CD4-positive, alpha-beta T cell (primary cell): ENCODE data around the gene GGA2. TPM values are rescaled to one million over a fixed set of nuclear protein-coding genes. Genes with fewer than 3 reads are reported as not detected.

ENCODE experiments used
- ATAC-seq: fragments of 200-7000 bp; cut with Tn5 transposase; one replicate; pipeline ENCODE4 v1.10.0; 2022; ENCODE audit warnings: mild to moderate bottlenecking; ENCODE audit not compliant: poor library complexity
- CTCF ChIA-PET: fragments of 350-600 bp; sonication (Branson Sonifier 250); formaldehyde crosslinking; loops from one replicate; lab custom pipeline; 2021; ENCODE audit warnings: antibody characterized with exemption, inconsistent platforms; lab: Charles Lee
- POLR2A ChIA-PET: fragments of 350-600 bp; sonication (Branson Sonifier 250); formaldehyde crosslinking; loops from one replicate; lab custom pipeline; 2021; ENCODE audit warnings: antibody characterized with exemption, inconsistent platforms; lab: Charles Lee
- DNase-seq, 14 experiments: peaks; one replicate each; pipeline ENCODE4 v3.0.0-alpha.2; 2013 to 2020; ENCODE audit warnings: mixed read lengths in 2 of 14
- H3K27ac ChIP-seq, 2 donors: one replicate each; pipeline versions ENCODE4 v1.5.1 to v1.7.0; 2013; ENCODE audit warnings: low read length in 2 of 2, low read depth in 1 of 2, mild to moderate bottlenecking in 1 of 2
- H3K27me3 ChIP-seq, 2 experiments: 1 replicate in 1 of 2; 2 replicates in 1 of 2; pipeline versions ENCODE4 v1.6.1 to v1.7.0; 2013; ENCODE audit warnings: low read length in 2 of 2, control low read depth in 1 of 2, mild to moderate bottlenecking in 1 of 2, moderate library complexity in 1 of 2; ENCODE audit not compliant: insufficient read depth in 2 of 2, control insufficient read depth in 1 of 2
- H3K36me3 ChIP-seq: one replicate; pipeline ENCODE4 v1.6.1; 2013; ENCODE audit warnings: low read length, control low read depth; ENCODE audit not compliant: insufficient read depth
- H3K4me1 ChIP-seq: one replicate; pipeline ENCODE4 v1.6.1; 2013; ENCODE audit warnings: low read length, control low read depth; ENCODE audit not compliant: insufficient read depth
- H3K4me3 ChIP-seq: one replicate; pipeline ENCODE4 v1.5.1; 2013; ENCODE audit warnings: mild to moderate bottlenecking, low read length, moderate library complexity
- H3K9me3 ChIP-seq, 2 experiments: 1 replicate in 1 of 2; 2 replicates in 1 of 2; pipeline versions ENCODE4 v1.6.1 to v1.7.0; 2013; ENCODE audit warnings: low read length in 2 of 2, mild to moderate bottlenecking in 2 of 2, control low read depth in 1 of 2, moderate library complexity in 1 of 2; ENCODE audit not compliant: control insufficient read depth in 1 of 2, insufficient read depth in 1 of 2
- H3K27ac Mint-ChIP-seq: one replicate; pipeline ENCODE4 v1.8.0; 2020; ENCODE audit warnings: mixed read lengths
- H3K27me3 Mint-ChIP-seq: one replicate; pipeline ENCODE4 v1.8.0; 2021; ENCODE audit warnings: mixed read lengths
- H3K36me3 Mint-ChIP-seq: one replicate; pipeline ENCODE4 v1.8.0; 2021; ENCODE audit warnings: low read depth, mixed read lengths
- H3K4me1 Mint-ChIP-seq: one replicate; pipeline ENCODE4 v1.8.0; 2021; ENCODE audit warnings: low read depth, mixed read lengths
- H3K4me3 Mint-ChIP-seq: one replicate; pipeline ENCODE4 v1.8.0; 2020; ENCODE audit warnings: mild to moderate bottlenecking, mixed read lengths
- H3K9me3 Mint-ChIP-seq: one replicate; pipeline ENCODE4 v1.8.0; 2020; ENCODE audit warnings: mixed read lengths
- CTCF ChIP-seq: fragments of 200-600 bp; IDR thresholded peaks from one replicate; pipeline ENCODE4 v1.8.0; 2022; ENCODE audit warnings: antibody characterized with exemption, mild to moderate bottlenecking
- intact Hi-C, 2 experiments: fragments of 100-400 bp; cut with DNase I in 1 of 2; cut with micrococcal nuclease in 1 of 2; formaldehyde crosslinking; loops; one replicate each; pipeline versions ENCODE4 v1.15.1 to v1.9.0; 2023 to 2025; cut with DNase I, micrococcal nuclease
- total RNA-seq, 174 experiments: library from RNA in 2 of 174; stranded (reverse) in 2 of 174; gene quantifications; one replicate each; pipeline ENCODE4 v1.2.3 and lab custom pipeline; 2021 to 2026

Gene GGA2
- total RNA-seq, 2 experiments from 2014 or later = 96.5 to 96.9 TPM

- ATAC-seq (no peak), DNase-seq (no peak)
- no peaks in the 10 kb centered on the region for H3K27me3 ChIP-seq
- H3K4me1 ChIP-seq = peaks cover 32% of the 10 kb centered on the region
- H3K36me3 ChIP-seq = peaks cover 3% of the 10 kb centered on the region
- ChIA-PET CTCF (no interaction called here), POLR2A (no interaction called here)
- no peaks in the 10 kb centered on the region for H3K27me3 Mint-ChIP-seq
- H3K4me3 Mint-ChIP-seq = no peak overlapping the region
- no peak overlapping the region for H3K27ac ChIP-seq
- peaks cover 26% of the 10 kb centered on the region for H3K4me1 Mint-ChIP-seq
- H3K9me3 ChIP-seq = no peaks in the 10 kb centered on the region
- no peaks in the 10 kb centered on the region for H3K9me3 Mint-ChIP-seq
- no peak overlapping the region for H3K4me3 ChIP-seq
- H3K36me3 Mint-ChIP-seq = peaks cover 7% of the 10 kb centered on the region
- intact Hi-C loops = no loop called here
- peak overlapping the region; percentile 52 for H3K27ac Mint-ChIP-seq
- no peak for TF ChIP-seq CTCF
Measured at GRCh38 chr16:23515881-23516280, 5.6 kb upstream of the GGA2 start.

DNA sequence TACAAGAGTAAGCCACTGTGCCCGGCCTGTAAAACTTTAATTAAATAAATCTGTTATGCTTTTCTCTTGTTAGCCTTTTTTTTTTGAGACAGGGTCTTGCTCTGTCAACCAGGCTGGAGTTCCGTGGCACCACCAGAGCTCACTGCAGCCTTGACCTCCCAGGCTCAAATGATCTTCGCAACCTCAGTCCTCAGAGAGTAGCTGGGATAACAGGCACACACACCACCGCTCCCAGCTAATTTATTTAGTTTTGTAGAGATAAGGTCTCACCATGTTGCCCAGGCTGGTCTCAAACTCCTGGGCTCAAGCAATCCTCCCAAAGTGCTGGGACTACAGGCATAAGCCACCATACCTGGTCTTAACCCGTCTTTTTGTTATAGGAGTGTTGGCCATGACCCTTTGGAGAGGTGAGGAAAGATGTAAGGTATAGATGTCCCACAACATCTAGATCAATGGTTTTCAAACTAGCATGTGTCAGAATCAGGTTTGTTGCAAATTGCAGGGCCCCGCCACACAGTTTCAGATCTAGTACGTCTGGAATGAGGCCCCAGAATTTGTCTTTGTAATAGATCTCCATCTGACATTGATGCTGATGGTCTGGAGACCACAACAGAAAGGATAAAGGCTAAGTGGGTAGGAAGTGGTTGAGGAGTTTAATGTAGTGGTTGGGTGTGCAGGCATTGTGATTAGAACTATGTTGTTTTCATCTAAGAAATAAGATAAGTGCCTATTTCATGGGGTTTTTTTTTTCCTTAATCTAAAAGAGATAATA, 4.3 kb upstream of the GGA2 start:
- H3K27me3 Mint-ChIP-seq = no peaks in the 10 kb centered on the region
- peak overlapping the region; percentile 11 for H3K4me3 Mint-ChIP-seq
- H3K27ac Mint-ChIP-seq = peak overlapping the region; percentile 52
- TF ChIP-seq CTCF = no peak
- H3K27ac ChIP-seq = no peak overlapping the region
- H3K36me3 ChIP-seq = peaks cover 2% of the 10 kb centered on the region
- H3K36me3 Mint-ChIP-seq = peaks cover 4% of the 10 kb centered on the region
- CTCF ChIA-PET = interaction anchor here (0.6 kb wide), 1 partner anchor 1416 kb away, joined by 3 read pairs; no protein-coding TSS in a partner anchor
- H3K4me1 Mint-ChIP-seq = peaks cover 35% of the 10 kb centered on the region
- peak; percentile 28 for ATAC-seq
- POLR2A ChIA-PET = no interaction called here
- no peak overlapping the region for H3K4me3 ChIP-seq
- no peaks in the 10 kb centered on the region for H3K9me3 Mint-ChIP-seq
- no peaks in the 10 kb centered on the region for H3K27me3 ChIP-seq
- H3K9me3 ChIP-seq = no peaks in the 10 kb centered on the region
- DNase-seq = peak in 7 of 14 experiments; percentile 12 to 69 (median 38)
- intact Hi-C loops = no loop called here
- peaks cover 38% of the 10 kb centered on the region for H3K4me1 ChIP-seq

- POLR2A ChIA-PET = no interaction called here
- no peak for TF ChIP-seq CTCF
- H3K27me3 Mint-ChIP-seq = no peaks in the 10 kb centered on the region
Measured at GRCh38 chr16:23512168-23512695, 1.9 kb upstream of the GGA2 start.

More at GRCh38 chr16:23512168-23512695, 1.9 kb upstream of the GGA2 start:
- intact Hi-C loops = no loop called here
- ATAC-seq (no peak), DNase-seq (no peak)
- H3K4me3 ChIP-seq = no peak overlapping the region
- H3K9me3 Mint-ChIP-seq = no peaks in the 10 kb centered on the region
- no peaks in the 10 kb centered on the region for H3K27me3 ChIP-seq
- no peaks in the 10 kb centered on the region for H3K36me3 ChIP-seq
- no peak overlapping the region for H3K27ac Mint-ChIP-seq
- peaks cover 50% of the 10 kb centered on the region for H3K4me1 Mint-ChIP-seq
- H3K36me3 Mint-ChIP-seq = no peaks in the 10 kb centered on the region
- peak overlapping the region; percentile 71 for H3K4me3 Mint-ChIP-seq
- no peaks in the 10 kb centered on the region for H3K9me3 ChIP-seq
- H3K27ac ChIP-seq = no peak overlapping the region
- peaks cover 60% of the 10 kb centered on the region for H3K4me1 ChIP-seq
- CTCF ChIA-PET = no interaction called here
